Measurements from ENCODE around the gene MAT2A.
"Not testable (repeated sequence)": the region's sequence is repeated elsewhere in the genome, so short reads cannot be mapped to it uniquely, and the experiment has no call there.

Gene MAT2A

GRCh38 chr2:85524336-85524908 is 14.5 kb upstream of the MAT2A start:
- no peak for DNase-seq (ENCODE audit: low spot score)

GRCh38 chr2:85525029-85525428 is 13.9 kb upstream of the MAT2A start:
- DNase-seq (ENCODE audit: low spot score), result no peak

- no peak for DNase-seq (ENCODE audit: low spot score)
Observed at GRCh38 chr2:85525567-85525966, 13.4 kb upstream of the MAT2A start.

GRCh38 chr2:85527787-85528186 is 11.2 kb upstream of the MAT2A start:
- no peak for DNase-seq (ENCODE audit: low spot score)

GRCh38 chr2:85528355-85528754 is 10.6 kb upstream of the MAT2A start:
- DNase-seq (ENCODE audit: low spot score), result no peak

GRCh38 chr2:85529809-85530208 is 9.2 kb upstream of the MAT2A start:
- no peak for DNase-seq (ENCODE audit: low spot score)

GRCh38 chr2:85531589-85531988 is 7.4 kb upstream of the MAT2A start:
- DNase-seq (ENCODE audit: low spot score), result no peak

- DNase-seq (ENCODE audit: low spot score), result no peak
Observed at GRCh38 chr2:85534099-85534498, 4.9 kb upstream of the MAT2A start.

GRCh38 chr2:85534881-85535280 is 4.1 kb upstream of the MAT2A start:
- no peak for DNase-seq (ENCODE audit: low spot score)

GRCh38 chr2:85536479-85536878 is 2.5 kb upstream of the MAT2A start:
- DNase-seq (ENCODE audit: low spot score), result no peak

- peak; percentile 70 for DNase-seq (ENCODE audit: low spot score)
Observed at GRCh38 chr2:85537600-85538506, 1.1 kb upstream of the MAT2A start.

- DNase-seq (ENCODE audit: low spot score), result peak; percentile 71
Observed at GRCh38 chr2:85539361-85540132, 579 bp downstream of the MAT2A start.

- no peak for DNase-seq (ENCODE audit: low spot score)
Observed at GRCh38 chr2:85540133-85540648, 1.2 kb downstream of the MAT2A start.

GRCh38 chr2:85541262-85541661 is 2.3 kb downstream of the MAT2A start:
- DNase-seq (ENCODE audit: low spot score), result no peak

GRCh38 chr2:85541753-85542457 is 2.9 kb downstream of the MAT2A start:
- DNase-seq (ENCODE audit: low spot score), result no peak

- no peak for DNase-seq (ENCODE audit: low spot score)
Observed at GRCh38 chr2:85542777-85543176, 3.8 kb downstream of the MAT2A start.

GRCh38 chr2:85544254-85544691 is 5.3 kb downstream of the MAT2A start:
- not testable (repeated sequence) for DNase-seq (ENCODE audit: low spot score)

- not testable (repeated sequence) for DNase-seq (ENCODE audit: low spot score)
Observed at GRCh38 chr2:85544915-85545779, 6.2 kb downstream of the MAT2A start.

GRCh38 chr2:85545780-85546240 is 6.8 kb downstream of the MAT2A start:
- DNase-seq (ENCODE audit: low spot score), result no peak

GRCh38 chr2:85547089-85547858 is 8.3 kb downstream of the MAT2A start:
- DNase-seq (ENCODE audit: low spot score), result no peak

Measured in putamen (tissue), 1 donor.